A673 (cell line): ENCODE data around the gene AFF1. TPM values are rescaled to one million over a fixed set of nuclear protein-coding genes. Genes with fewer than 3 reads are reported as not detected.

Experiments used
- BruUV-seq: library from RNA; stranded (reverse); fragments of 400-500 nt; replicated peaks from 2 replicates; lab custom pipeline; 2021; lab: Mats Ljungman, UMichigan
- CTCF ChIA-PET: fragments of 300-600 bp; sonication (Branson Sonifier 250); formaldehyde crosslinking; loops from one replicate; lab custom pipeline; 2022; ENCODE audit warnings: antibody characterized with exemption; lab: Charles Lee
- POLR2A ChIA-PET: fragments of 300-600 bp; sonication (Branson Sonifier 250); formaldehyde crosslinking; loops from one replicate; lab custom pipeline; 2022; ENCODE audit warnings: antibody characterized with exemption; ENCODE audit not compliant: low non-redundant PET; lab: Charles Lee
- DNase-seq: peaks from one replicate; pipeline ENCODE4 v3.0.0-alpha.2; 2015; ENCODE audit warnings: low spot score
- H3K27ac ChIP-seq: fragments of 200-600 bp; sonication (generic); 2 replicates; pipeline ENCODE4 v1.5.1; 2016; ENCODE audit warnings: mixed run types, low read depth, mild to moderate bottlenecking, mixed read lengths, antibody characterized with exemption, low read length; ENCODE audit not compliant: poor library complexity, severe bottlenecking
- H3K27me3 ChIP-seq: fragments of 200-600 bp; sonication (generic); replicated peaks from 2 replicates; pipeline ENCODE4 v1.6.1; 2017; ENCODE audit warnings: mixed run types, low read depth, mild to moderate bottlenecking, mixed read lengths, antibody characterized with exemption, low read length; ENCODE audit not compliant: insufficient read depth, poor library complexity
- H3K36me3 ChIP-seq: fragments of 200-600 bp; sonication (generic); 2 replicates; pipeline ENCODE4 v1.6.1; 2016; ENCODE audit warnings: mixed run types, mild to moderate bottlenecking, mixed read lengths, antibody characterized with exemption, low read length; ENCODE audit not compliant: insufficient read depth, poor library complexity, severe bottlenecking
- H3K4me1 ChIP-seq: fragments of 200-600 bp; sonication (generic); 2 replicates; pipeline ENCODE4 v1.6.1; 2017; ENCODE audit warnings: mixed run types, mild to moderate bottlenecking, mixed read lengths, antibody characterized with exemption, low read length; ENCODE audit not compliant: insufficient read depth, poor library complexity, severe bottlenecking
- H3K4me3 ChIP-seq: fragments of 200-600 bp; sonication (generic); 2 replicates; pipeline ENCODE4 v1.5.1; 2016; ENCODE audit warnings: low read depth, mixed run types, mild to moderate bottlenecking, mixed read lengths, low read length; ENCODE audit not compliant: poor library complexity, severe bottlenecking
- H3K9me3 ChIP-seq: fragments of 200-600 bp; sonication (generic); 2 replicates; pipeline ENCODE4 v1.6.1; 2016; ENCODE audit warnings: mixed run types, low read depth, mild to moderate bottlenecking, mixed read lengths, antibody characterized with exemption, low read length; ENCODE audit not compliant: poor library complexity, severe bottlenecking
- CTCF ChIP-seq: fragments of 300-800, 200-600 bp; sonication (generic); conservative IDR thresholded peaks from 2 replicates; pipeline ENCODE4 v1.5.1; 2017; ENCODE audit warnings: low read depth, mild to moderate bottlenecking, antibody characterized with exemption, low read length, moderate library complexity, mixed read lengths
- EZH2 ChIP-seq: fragments of 200-600 bp; sonication (generic); IDR thresholded peaks from 2 replicates; pipeline ENCODE4 v1.6.1; 2017; ENCODE audit warnings: borderline replicate concordance, low read depth, mild to moderate bottlenecking, mixed read lengths, antibody characterized with exemption, low read length; ENCODE audit not compliant: poor library complexity, severe bottlenecking
- intact Hi-C: fragments of 100-400 bp; cut with micrococcal nuclease; formaldehyde crosslinking; loops from one replicate; pipeline ENCODE4 v1.10.0; 2022; ENCODE audit not compliant: unreplicated experiment
- total RNA-seq: library from RNA; stranded (reverse); gene quantifications from 2 replicates; pipeline ENCODE4 v1.2.3, GENCODE V29; 2021

The AFF1 gene
- total RNA-seq, 1 experiment from 2014 or later = 60.1 TPM

- peaks cover 47% of the 10 kb centered on the region for H3K4me1 ChIP-seq
- POLR2A ChIA-PET = no interaction called here
- no peaks in the 10 kb centered on the region for H3K27me3 ChIP-seq
- intact Hi-C loops = no loop called here
- no TSS peak for BruUV-seq
- DNase-seq = no peak
- TF ChIP-seq CTCF = no peak
- no peak for TF ChIP-seq EZH2
- no peak overlapping the region for H3K27ac ChIP-seq
- H3K4me3 ChIP-seq = no peak overlapping the region
- no peaks in the 10 kb centered on the region for H3K9me3 ChIP-seq
- CTCF ChIA-PET = no interaction called here
- H3K36me3 ChIP-seq = peaks cover 11% of the 10 kb centered on the region
Observed at GRCh38 chr4:87042221-87042620, 107.4 kb downstream of the AFF1 start.

- H3K27ac ChIP-seq = no peak overlapping the region
- H3K4me3 ChIP-seq = no peak overlapping the region
- no TSS peak for BruUV-seq
- no peaks in the 10 kb centered on the region for H3K9me3 ChIP-seq
- no peak for DNase-seq
- no peak for TF ChIP-seq EZH2
- no peak for TF ChIP-seq CTCF
- ChIA-PET POLR2A (interaction anchor here (0.7 kb wide), 1 partner anchor 10 kb away, joined by 3 read pairs; no protein-coding TSS in a partner anchor), CTCF (no interaction called here)
- peaks cover 11% of the 10 kb centered on the region for H3K36me3 ChIP-seq
- no peaks in the 10 kb centered on the region for H3K27me3 ChIP-seq
- peaks cover 37% of the 10 kb centered on the region for H3K4me1 ChIP-seq
- intact Hi-C loops = no loop called here
Observed at GRCh38 chr4:87042986-87043820, 108.4 kb downstream of the AFF1 start.

GRCh38 chr4:87044511-87045233 is 109.9 kb downstream of the AFF1 start:
- no peaks in the 10 kb centered on the region for H3K9me3 ChIP-seq
- no TSS peak for BruUV-seq
- peaks cover 11% of the 10 kb centered on the region for H3K36me3 ChIP-seq
- no peak overlapping the region for H3K27ac ChIP-seq
- POLR2A ChIA-PET = no interaction called here
- no peak for DNase-seq
- H3K27me3 ChIP-seq = no peaks in the 10 kb centered on the region
- H3K4me1 ChIP-seq = peaks cover 28% of the 10 kb centered on the region
- no peak overlapping the region for H3K4me3 ChIP-seq
- CTCF ChIA-PET = no interaction called here
- intact Hi-C loops = no loop called here
- TF ChIP-seq CTCF (no peak), EZH2 (no peak)
